GM12873 (cell line): ENCODE measurements around the gene ITM2B.

ENCODE experiments used
- TF ChIP-seq, protein P1 (sequence below): IDR thresholded peaks from 2 replicates; pipeline ENCODE4 v1.5.1; 2012; ENCODE audit warnings: low read depth, mild to moderate bottlenecking, moderate library complexity, low read length, control low read depth; ENCODE audit not compliant: insufficient read depth; ENCODE audit errors: missing control alignments

The ITM2B gene

DNA sequence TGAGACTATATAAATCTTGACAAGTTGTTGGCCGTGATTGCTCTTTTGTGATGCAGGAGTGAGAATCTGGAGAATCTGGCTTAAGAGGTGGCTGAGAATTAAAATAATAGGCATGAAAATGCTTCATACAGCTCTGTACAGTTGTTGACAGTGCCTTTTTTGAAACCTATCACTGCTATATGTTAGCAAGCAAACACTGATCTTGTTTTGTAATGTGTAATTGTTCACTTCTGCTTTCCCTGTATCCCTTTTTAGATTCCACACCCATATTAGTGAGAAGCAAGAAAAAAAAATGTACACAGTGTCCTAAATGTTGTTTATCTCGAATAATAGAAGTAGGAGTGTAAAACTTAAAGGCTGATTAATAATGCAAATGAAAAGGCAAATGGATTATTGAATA lies 31.1 kb downstream of the ITM2B start:
- TF ChIP-seq, protein P1, sequence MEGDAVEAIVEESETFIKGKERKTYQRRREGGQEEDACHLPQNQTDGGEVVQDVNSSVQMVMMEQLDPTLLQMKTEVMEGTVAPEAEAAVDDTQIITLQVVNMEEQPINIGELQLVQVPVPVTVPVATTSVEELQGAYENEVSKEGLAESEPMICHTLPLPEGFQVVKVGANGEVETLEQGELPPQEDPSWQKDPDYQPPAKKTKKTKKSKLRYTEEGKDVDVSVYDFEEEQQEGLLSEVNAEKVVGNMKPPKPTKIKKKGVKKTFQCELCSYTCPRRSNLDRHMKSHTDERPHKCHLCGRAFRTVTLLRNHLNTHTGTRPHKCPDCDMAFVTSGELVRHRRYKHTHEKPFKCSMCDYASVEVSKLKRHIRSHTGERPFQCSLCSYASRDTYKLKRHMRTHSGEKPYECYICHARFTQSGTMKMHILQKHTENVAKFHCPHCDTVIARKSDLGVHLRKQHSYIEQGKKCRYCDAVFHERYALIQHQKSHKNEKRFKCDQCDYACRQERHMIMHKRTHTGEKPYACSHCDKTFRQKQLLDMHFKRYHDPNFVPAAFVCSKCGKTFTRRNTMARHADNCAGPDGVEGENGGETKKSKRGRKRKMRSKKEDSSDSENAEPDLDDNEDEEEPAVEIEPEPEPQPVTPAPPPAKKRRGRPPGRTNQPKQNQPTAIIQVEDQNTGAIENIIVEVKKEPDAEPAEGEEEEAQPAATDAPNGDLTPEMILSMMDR, result no peak

DNA sequence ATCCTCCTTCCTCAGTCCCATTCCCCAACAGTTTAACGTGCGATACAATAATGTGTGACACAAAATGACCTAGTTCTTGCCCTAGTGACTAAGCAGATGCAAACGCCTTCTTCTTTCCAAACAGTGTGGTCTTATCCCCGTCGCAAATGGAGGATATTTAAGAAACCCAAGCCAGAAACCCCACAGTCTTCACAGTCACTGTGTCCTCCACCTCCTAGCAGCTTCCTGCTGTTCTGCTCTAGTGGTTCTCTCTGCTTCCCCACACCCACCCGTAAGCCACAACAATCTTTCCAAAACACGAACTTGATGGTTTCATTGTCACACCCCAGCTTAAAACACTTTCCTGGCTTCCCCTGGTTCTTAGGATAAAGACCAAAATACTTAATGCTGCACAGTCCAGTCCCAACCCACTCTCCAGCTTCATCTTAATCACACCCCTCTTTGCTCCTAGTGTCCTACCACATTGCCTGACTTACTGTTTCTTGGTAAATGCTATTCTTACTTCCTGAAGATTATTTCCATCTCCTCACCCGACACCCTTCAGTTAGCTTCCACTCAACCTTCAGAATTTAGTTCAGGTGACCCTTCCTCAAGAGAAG lies 32.3 kb downstream of the ITM2B start:
- TF ChIP-seq, protein P1, result no peak

DNA sequence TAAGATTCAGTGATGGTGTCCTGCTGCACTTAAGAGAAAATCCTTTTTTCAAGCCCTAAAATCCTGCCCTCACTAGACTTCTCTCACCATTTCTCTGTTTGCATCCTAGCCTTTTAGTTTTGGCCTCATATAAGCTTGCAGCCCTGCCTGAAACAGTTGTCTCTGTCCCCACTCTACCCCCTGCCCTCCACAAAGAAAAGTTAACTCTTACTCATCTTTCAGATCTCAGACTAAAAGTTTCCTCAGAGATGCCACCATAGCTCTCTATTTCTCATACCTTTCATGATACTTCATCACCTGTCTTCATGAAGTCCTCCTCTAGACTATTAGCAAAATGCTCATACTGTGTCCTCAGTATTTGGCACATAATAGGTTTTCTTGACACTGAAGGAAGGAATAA lies 33.1 kb downstream of the ITM2B start:
- TF ChIP-seq, protein P1, result no peak

DNA sequence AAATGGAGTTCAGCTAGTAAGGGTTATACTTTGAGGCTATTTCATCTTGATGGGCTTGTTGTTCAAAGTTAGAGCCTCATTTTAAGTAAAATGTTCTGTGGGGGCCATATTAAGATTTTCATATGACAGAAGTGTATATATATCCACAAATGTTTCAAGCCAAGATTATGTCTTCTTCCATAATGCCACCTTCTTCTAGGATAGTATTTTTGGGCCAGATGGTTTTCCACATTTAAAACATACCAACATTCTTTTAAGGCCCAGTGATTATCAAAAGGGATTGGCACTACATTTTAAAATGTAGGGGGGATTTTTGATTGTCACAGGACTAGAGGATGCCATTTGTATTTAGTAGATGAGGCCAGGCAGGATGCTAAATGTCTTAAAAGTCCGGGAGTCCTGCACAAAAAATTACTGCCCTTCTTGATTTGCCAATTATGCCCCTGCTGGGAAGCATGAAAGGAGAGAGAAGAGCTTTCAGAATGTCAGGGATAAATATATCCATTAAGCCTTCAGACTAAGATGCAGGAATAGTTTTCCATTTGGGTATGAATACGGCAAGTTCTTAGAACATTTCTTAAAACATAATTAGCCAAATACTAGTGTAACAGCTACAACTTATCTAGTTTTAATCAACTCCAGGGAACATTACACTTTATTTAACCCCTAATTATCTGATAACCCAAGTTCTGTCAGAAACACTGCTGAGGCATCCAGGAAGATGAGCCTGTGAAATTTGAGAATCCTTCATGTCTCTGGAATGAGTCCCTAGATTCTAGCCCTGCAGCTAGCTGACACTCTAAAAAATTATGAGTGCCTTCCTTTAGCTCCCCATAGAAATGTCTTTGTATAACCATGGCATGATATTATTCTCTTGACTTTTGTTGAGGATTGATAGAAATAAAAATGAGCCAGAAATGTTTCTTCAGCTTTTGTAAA lies 34.0 kb downstream of the ITM2B start:
- TF ChIP-seq, protein P1, result no peak

DNA sequence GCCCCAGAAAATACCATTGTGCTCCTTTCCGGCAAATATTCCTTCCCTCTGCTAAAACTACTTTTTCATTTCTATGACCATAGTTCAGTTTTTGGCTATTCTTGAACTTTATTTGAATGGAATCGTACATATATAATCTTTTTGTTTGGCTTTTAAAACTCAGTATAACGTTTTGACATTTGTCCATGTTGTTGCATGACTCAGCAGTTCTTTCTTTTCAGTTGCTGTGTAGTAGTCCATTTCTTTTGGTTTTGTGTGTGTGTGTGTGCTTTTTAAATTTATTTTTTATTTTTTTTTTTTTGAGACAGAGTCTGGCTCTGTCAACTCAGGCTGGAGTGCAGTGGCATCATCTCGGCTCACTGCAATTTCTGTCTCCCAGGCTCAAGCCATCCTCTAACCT lies 35.0 kb downstream of the ITM2B start:
- TF ChIP-seq, protein P1, result no peak

DNA sequence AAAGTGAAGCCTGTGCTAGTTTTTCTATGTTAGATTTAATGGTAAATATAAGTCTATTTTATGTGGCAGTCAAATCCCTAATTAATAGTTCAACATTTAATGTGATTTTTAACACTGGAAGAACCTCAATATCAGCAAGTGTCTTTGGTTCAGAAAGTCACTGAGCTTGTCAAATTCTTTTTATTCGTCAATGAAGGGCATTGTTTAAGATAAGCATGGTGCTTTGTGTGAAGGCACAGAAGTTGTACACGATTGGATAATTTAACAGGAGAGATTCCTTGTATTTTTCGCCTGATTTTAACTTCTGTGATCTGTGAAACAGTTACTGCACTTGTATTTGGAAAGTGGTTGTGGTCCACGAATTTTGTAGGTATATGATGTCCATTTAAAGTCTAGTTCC lies 40.3 kb downstream of the ITM2B start:
- TF ChIP-seq, protein P1, result no peak

DNA sequence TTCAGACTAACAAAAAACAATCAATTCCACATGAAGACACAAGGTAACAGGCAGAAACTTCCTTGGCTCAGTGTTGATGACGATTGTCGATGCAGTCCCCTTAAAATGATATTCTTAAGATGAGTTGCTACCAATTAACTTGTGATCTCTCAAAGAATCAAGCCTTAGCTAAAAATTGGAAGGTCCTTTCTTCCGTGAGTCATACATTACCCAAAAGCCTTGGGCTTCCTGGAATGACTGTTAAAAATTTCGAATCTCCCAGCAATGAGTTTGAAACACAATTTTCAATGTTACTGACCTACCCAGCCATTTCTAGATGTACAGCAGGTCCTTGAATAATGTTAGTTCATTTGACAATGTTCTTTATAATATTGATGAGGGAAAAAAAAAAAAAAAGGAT lies 42.5 kb downstream of the ITM2B start:
- TF ChIP-seq, protein P1, result no peak
